ENCODE data around the gene PAK1.
A peak's percentile ranks its signal among the peaks of the same experiment; 100 is the strongest.

The PAK1 gene

DNA sequence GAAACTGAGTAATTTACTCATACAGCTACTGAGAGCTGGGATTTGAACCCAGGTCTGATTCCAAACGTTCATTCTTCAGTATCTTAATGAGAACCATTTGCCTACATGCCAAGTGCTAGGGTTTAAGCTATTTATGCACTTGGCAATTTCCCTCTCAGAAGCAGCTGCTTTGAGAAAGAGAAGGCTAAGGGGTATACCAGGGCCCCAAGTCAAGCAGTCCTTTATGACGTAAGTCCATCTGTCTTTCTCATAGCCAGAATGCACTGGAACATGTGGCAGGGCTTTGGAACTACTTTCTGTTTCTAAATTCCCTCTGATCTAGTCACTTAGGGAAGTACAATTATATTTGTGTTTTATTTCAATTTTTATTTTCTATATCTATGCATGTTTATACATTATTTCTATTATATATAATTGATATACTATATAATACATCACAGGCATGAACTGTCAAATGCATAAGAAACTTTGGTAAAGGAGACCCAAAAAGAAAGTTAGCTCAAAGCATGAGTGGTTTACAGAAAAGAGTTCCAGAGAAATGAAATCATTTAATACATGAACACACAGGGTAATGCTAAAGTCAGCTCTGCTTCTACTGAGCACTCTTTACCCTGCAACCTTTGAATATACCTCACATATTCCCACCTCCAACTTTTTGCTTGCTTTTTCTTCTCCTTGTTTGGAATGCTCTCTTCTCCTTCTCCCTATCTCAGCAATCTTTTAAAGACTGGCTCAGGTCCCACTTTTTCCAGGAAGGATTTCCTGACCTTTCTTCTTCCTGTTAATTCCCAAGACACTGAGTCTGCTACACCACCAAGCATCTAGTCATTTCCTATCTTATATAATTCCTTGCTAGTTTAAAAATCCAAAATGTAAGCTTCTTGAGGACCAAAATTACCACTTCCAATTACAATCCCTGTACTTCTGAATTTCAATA is 91.9 kb downstream of the PAK1 start:
- ATAC-seq (replicated peaks) (no peak), DNase-seq (no peak)
- Mint-ChIP-seq H3K4me1 (ENCODE audit: low read depth in 2 of 2) (no peaks in the 10 kb centered on the region), H3K9me3 (no peaks in the 10 kb centered on the region), H3K4me3 (no peak overlapping the region), H3K27me3 (no peaks in the 10 kb centered on the region), H3K36me3 (ENCODE audit: insufficient read depth) (peaks cover 8% of the 10 kb centered on the region), H3K27ac (no peak overlapping the region)

DNA sequence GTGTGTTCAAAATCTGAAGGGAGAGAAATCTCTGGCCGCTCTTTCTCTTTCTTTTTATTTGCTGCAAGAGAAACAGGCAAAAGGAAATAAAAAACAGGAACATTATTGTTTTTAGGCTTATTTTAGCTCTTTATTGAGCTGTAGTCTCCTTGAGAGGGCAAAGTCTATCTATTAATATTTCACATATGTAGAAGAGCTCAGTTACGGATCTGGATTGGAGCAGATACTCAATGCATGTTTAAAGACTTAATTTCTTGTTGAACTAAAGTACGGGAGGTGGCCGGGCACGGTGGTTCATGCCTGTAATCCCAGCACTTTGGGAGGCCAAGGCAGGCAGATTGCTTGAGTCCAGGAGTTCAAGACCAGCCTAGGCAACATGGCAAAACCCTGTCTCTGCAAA is 94.0 kb downstream of the PAK1 start:
- Mint-ChIP-seq H3K4me1 (ENCODE audit: low read depth in 2 of 2) (no peaks in the 10 kb centered on the region), H3K27ac (peak overlapping the region in 1 of 2 donors; percentile 64), H3K9me3 (no peaks in the 10 kb centered on the region), H3K36me3 (ENCODE audit: insufficient read depth) (peaks cover 8% of the 10 kb centered on the region), H3K4me3 (no peak overlapping the region), H3K27me3 (no peaks in the 10 kb centered on the region)
- DNase-seq = no peak
- ATAC-seq (replicated peaks) = no peak

GRCh38 chr11:77379253-77379652 is 94.6 kb downstream of the PAK1 start:
- no peaks in the 10 kb centered on the region for H3K9me3 Mint-ChIP-seq
- H3K36me3 Mint-ChIP-seq (ENCODE audit: insufficient read depth) = peaks cover 8% of the 10 kb centered on the region
- no peak overlapping the region for H3K4me3 Mint-ChIP-seq
- H3K27me3 Mint-ChIP-seq = no peaks in the 10 kb centered on the region
- no peak for ATAC-seq (replicated peaks)
- no peak for DNase-seq
- H3K4me1 Mint-ChIP-seq (ENCODE audit: low read depth in 2 of 2) = no peaks in the 10 kb centered on the region
- H3K27ac Mint-ChIP-seq = no peak overlapping the region

- Mint-ChIP-seq H3K9me3 (no peaks in the 10 kb centered on the region), H3K27ac (no peak overlapping the region), H3K4me1 (ENCODE audit: low read depth in 2 of 2) (no peaks in the 10 kb centered on the region), H3K36me3 (ENCODE audit: insufficient read depth) (peaks cover 8% of the 10 kb centered on the region), H3K4me3 (no peak overlapping the region), H3K27me3 (no peaks in the 10 kb centered on the region)
- DNase-seq (no peak), ATAC-seq (replicated peaks) (no peak)
Measured at GRCh38 chr11:77377734-77378133, 96.2 kb downstream of the PAK1 start.

- Mint-ChIP-seq H3K27ac (no peak overlapping the region), H3K4me3 (no peak overlapping the region), H3K27me3 (no peaks in the 10 kb centered on the region), H3K9me3 (no peaks in the 10 kb centered on the region), H3K4me1 (ENCODE audit: low read depth in 2 of 2) (peaks cover 0 to 3% of the 10 kb centered on the region in 2 donors), H3K36me3 (ENCODE audit: insufficient read depth) (peaks cover 8% of the 10 kb centered on the region)
- DNase-seq (no peak), ATAC-seq (replicated peaks) (no peak)
Measured at GRCh38 chr11:77375107-77375506, 98.8 kb downstream of the PAK1 start.

GRCh38 chr11:77374611-77375031 is 99.3 kb downstream of the PAK1 start:
- Mint-ChIP-seq H3K36me3 (ENCODE audit: insufficient read depth) (peaks cover 7% of the 10 kb centered on the region), H3K9me3 (no peaks in the 10 kb centered on the region), H3K27ac (no peak overlapping the region), H3K4me1 (ENCODE audit: low read depth in 2 of 2) (peaks cover 0 to 3% of the 10 kb centered on the region in 2 donors), H3K4me3 (no peak overlapping the region), H3K27me3 (no peaks in the 10 kb centered on the region)
- DNase-seq (no peak), ATAC-seq (replicated peaks) (no peak)

DNA sequence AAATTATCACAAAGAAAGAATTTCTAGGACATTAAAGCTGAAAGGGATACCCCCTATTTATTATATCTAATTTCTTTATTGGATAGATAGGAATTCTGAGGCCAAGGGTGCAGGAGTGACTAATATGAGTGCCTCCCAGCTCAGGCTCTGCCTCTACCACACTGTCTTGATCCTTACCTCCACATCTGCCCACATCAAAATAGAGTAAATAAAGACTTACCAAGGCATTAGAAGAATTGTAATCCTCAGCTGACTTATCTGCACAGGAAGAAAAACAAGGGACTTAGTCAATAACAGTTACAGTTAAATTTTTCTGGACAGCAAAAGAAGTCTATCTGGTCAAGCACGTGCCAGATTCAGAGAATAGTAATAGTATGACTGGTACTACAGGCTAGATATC is 99.8 kb downstream of the PAK1 start:
- H3K9me3 Mint-ChIP-seq = no peaks in the 10 kb centered on the region
- H3K27ac Mint-ChIP-seq = no peak overlapping the region
- ATAC-seq (replicated peaks) = no peak
- H3K36me3 Mint-ChIP-seq (ENCODE audit: insufficient read depth) = peaks cover 5% of the 10 kb centered on the region
- no peak overlapping the region for H3K4me3 Mint-ChIP-seq
- H3K4me1 Mint-ChIP-seq (ENCODE audit: low read depth in 2 of 2) = peaks cover 0 to 3% of the 10 kb centered on the region in 2 donors
- no peaks in the 10 kb centered on the region for H3K27me3 Mint-ChIP-seq
- DNase-seq = no peak

- DNase-seq (no peak), ATAC-seq (replicated peaks) (no peak)
- no peak overlapping the region for H3K27ac Mint-ChIP-seq
- peaks cover 0 to 3% of the 10 kb centered on the region in 2 donors for H3K4me1 Mint-ChIP-seq (ENCODE audit: low read depth in 2 of 2)
- no peak overlapping the region for H3K4me3 Mint-ChIP-seq
- no peaks in the 10 kb centered on the region for H3K9me3 Mint-ChIP-seq
- H3K27me3 Mint-ChIP-seq = no peaks in the 10 kb centered on the region
- H3K36me3 Mint-ChIP-seq (ENCODE audit: insufficient read depth) = no peaks in the 10 kb centered on the region
Measured at GRCh38 chr11:77372726-77373125, 101.2 kb downstream of the PAK1 start.

DNA sequence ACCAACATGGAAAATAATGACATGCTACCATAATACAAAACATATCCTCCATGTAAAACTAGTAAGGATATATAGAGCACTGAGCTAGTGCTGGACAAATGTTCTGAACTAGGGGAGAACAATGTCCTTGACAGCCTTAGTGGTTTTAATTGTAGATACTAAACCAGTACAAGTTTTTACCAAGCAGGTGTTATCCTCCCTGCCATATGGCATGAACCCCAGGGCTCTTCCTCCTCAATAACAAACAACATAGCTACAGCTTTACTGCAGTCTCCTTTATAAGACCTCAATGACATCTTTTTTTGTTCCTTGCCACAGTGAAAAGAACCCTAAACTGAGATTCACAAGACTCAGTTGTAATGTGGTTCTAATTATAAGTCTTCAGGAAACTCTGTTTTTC is 102.2 kb downstream of the PAK1 start:
- H3K9me3 Mint-ChIP-seq = no peaks in the 10 kb centered on the region
- ATAC-seq (replicated peaks) = no peak
- H3K27me3 Mint-ChIP-seq = no peaks in the 10 kb centered on the region
- H3K4me1 Mint-ChIP-seq (ENCODE audit: low read depth in 2 of 2) = peaks cover 0 to 3% of the 10 kb centered on the region in 2 donors
- H3K4me3 Mint-ChIP-seq = no peak overlapping the region
- no peak for DNase-seq
- no peaks in the 10 kb centered on the region for H3K36me3 Mint-ChIP-seq (ENCODE audit: insufficient read depth)
- H3K27ac Mint-ChIP-seq = no peak overlapping the region

- H3K4me1 Mint-ChIP-seq (ENCODE audit: low read depth in 2 of 2) = peaks cover 0 to 3% of the 10 kb centered on the region in 2 donors
- H3K4me3 Mint-ChIP-seq = no peak overlapping the region
- H3K36me3 Mint-ChIP-seq (ENCODE audit: insufficient read depth) = no peaks in the 10 kb centered on the region
- H3K27me3 Mint-ChIP-seq = no peaks in the 10 kb centered on the region
- no peaks in the 10 kb centered on the region for H3K9me3 Mint-ChIP-seq
- H3K27ac Mint-ChIP-seq = peak overlapping the region in 1 of 2 donors; percentile 33
- no peak for ATAC-seq (replicated peaks)
- DNase-seq = no peak
Measured at GRCh38 chr11:77370217-77370616, 103.7 kb downstream of the PAK1 start.

DNA sequence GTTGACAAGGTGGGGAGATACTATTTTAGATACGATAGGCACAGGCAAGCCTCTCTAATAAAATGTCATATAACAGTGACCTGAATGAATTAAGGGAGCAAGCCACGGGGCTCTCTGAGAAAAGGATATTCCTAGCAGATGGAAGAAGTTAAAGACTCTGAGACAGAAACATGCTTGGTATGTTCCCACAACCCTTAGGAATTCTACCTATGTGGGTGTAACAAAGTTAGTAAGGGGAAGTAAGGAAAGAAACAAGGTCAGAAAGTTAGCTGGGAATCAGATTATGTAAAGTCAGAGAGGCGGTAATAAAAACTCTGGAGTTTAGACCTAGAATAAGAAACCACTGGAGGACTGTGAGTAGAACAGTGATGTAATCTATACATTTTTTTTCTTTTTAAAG is 112.7 kb downstream of the PAK1 start:
- Mint-ChIP-seq H3K4me3 (no peak overlapping the region), H3K4me1 (ENCODE audit: low read depth in 2 of 2) (no peaks in the 10 kb centered on the region)

GRCh38 chr11:77359481-77359880 is 114.4 kb downstream of the PAK1 start:
- no peak overlapping the region for H3K4me3 Mint-ChIP-seq

More for the DNA sequence above, 112.7 kb downstream of the PAK1 start:
- ATAC-seq (replicated peaks) (no peak), DNase-seq (no peak)
- H3K27me3 Mint-ChIP-seq = no peaks in the 10 kb centered on the region
- no peaks in the 10 kb centered on the region for H3K9me3 Mint-ChIP-seq
- no peaks in the 10 kb centered on the region for H3K36me3 Mint-ChIP-seq (ENCODE audit: insufficient read depth)
- no peak overlapping the region for H3K27ac Mint-ChIP-seq

GRCh38 chr11:77353131-77353530 is 120.8 kb downstream of the PAK1 start:
- Mint-ChIP-seq H3K27ac (no peak overlapping the region), H3K4me1 (ENCODE audit: low read depth in 2 of 2) (no peaks in the 10 kb centered on the region), H3K27me3 (no peaks in the 10 kb centered on the region), H3K9me3 (no peaks in the 10 kb centered on the region), H3K4me3 (no peak overlapping the region), H3K36me3 (ENCODE audit: insufficient read depth) (peaks cover 5% of the 10 kb centered on the region)
- no peak for DNase-seq
- no peak for ATAC-seq (replicated peaks)

More at GRCh38 chr11:77359481-77359880, 114.4 kb downstream of the PAK1 start:
- Mint-ChIP-seq H3K36me3 (ENCODE audit: insufficient read depth) (no peaks in the 10 kb centered on the region), H3K27me3 (no peaks in the 10 kb centered on the region), H3K9me3 (no peaks in the 10 kb centered on the region), H3K4me1 (ENCODE audit: low read depth in 2 of 2) (no peaks in the 10 kb centered on the region), H3K27ac (no peak overlapping the region)
- no peak for DNase-seq
- ATAC-seq (replicated peaks) = no peak

- Mint-ChIP-seq H3K27me3 (no peaks in the 10 kb centered on the region), H3K36me3 (ENCODE audit: insufficient read depth) (peaks cover 5% of the 10 kb centered on the region), H3K27ac (no peak overlapping the region), H3K4me1 (ENCODE audit: low read depth in 2 of 2) (no peaks in the 10 kb centered on the region), H3K9me3 (no peaks in the 10 kb centered on the region), H3K4me3 (no peak overlapping the region)
- DNase-seq = no peak
- ATAC-seq (replicated peaks) = no peak
Measured at GRCh38 chr11:77351281-77351886, 122.5 kb downstream of the PAK1 start.
